Tibial nerve (tissue), 4 donors: ENCODE data around the gene LRRC4. TPM values are rescaled to one million over a fixed set of nuclear protein-coding genes. Genes with fewer than 3 reads are reported as not detected.

ENCODE experiments used
- DNase-seq, 2 donors: peaks; one replicate each; pipeline ENCODE4 v3.0.0-alpha.2; 2019; ENCODE audit warnings: low spot score in 2 of 2
- H3K27ac ChIP-seq, 4 donors: fragments of 200-600 bp; sonication (generic) in 3 of 4; one replicate each; pipeline ENCODE4 v1.5.1; 2017 to 2019; ENCODE audit warnings: mild to moderate bottlenecking in 1 of 4
- H3K27me3 ChIP-seq, 2 donors: fragments of 200-600 bp; sonication (generic) in 1 of 2; one replicate each; pipeline versions ENCODE4 v1.5.1 to v1.6.0; 2017 to 2019
- H3K36me3 ChIP-seq, 3 donors: fragments of 200-600 bp; sonication (generic); one replicate each; pipeline ENCODE4 v1.5.1; 2018 to 2019
- H3K4me1 ChIP-seq, 4 donors: fragments of 200-600 bp; sonication (generic) in 3 of 4; one replicate each; pipeline ENCODE4 v1.5.1; 2017 to 2019
- H3K4me3 ChIP-seq, 4 donors: fragments of 200-600 bp; sonication (generic) in 3 of 4; one replicate each; pipeline ENCODE4 v1.5.1; 2017 to 2019; ENCODE audit warnings: mild to moderate bottlenecking in 1 of 4, moderate library complexity in 1 of 4
- H3K9me3 ChIP-seq, 4 donors: fragments of 200-600 bp; sonication (generic) in 3 of 4; one replicate each; pipeline ENCODE4 v1.5.1; 2017 to 2019
- EP300 ChIP-seq, 2 donors: sonication (generic); formaldehyde crosslinking; IDR thresholded peaks; one replicate each; pipeline ENCODE4 v1.6.1; 2017; ENCODE audit warnings: antibody characterized with exemption in 2 of 2, mild to moderate bottlenecking in 1 of 2
- POLR2A ChIP-seq, 2 donors: fragments of 450-650 bp; IDR thresholded peaks; one replicate each; pipeline ENCODE4 v1.6.1; 2017; ENCODE audit warnings: antibody characterized with exemption in 2 of 2, mild to moderate bottlenecking in 2 of 2, moderate library complexity in 2 of 2
- WGBS, 2 donors: methylation state at CpG; one replicate each; pipeline ENCODE4 v1.1.5; 2018; 5-methylcytosine and 5-hydroxymethylcytosine counted together
- total RNA-seq, 4 donors: library from RNA; depleted of rRNA; stranded (reverse); fragments of >200 nt; gene quantifications; one replicate each; pipeline ENCODE4 v1.1.0, GENCODE V29; 2016
- TF ChIP-seq, protein P1 (sequence below), 5 experiments: fragments of 200-600 bp in 3 of 5; fragments of 450-650 bp in 2 of 5; sonication (generic) in 3 of 5; IDR thresholded peaks; one replicate each; pipeline ENCODE4 v1.5.1; 2016 to 2019; ENCODE audit warnings: antibody characterized with exemption in 5 of 5, mild to moderate bottlenecking in 3 of 5, moderate library complexity in 2 of 5

LRRC4 gene
- total RNA-seq, 4 donors from 2014 or later = 2.2 to 2.4 (median 2.3) TPM

DNA sequence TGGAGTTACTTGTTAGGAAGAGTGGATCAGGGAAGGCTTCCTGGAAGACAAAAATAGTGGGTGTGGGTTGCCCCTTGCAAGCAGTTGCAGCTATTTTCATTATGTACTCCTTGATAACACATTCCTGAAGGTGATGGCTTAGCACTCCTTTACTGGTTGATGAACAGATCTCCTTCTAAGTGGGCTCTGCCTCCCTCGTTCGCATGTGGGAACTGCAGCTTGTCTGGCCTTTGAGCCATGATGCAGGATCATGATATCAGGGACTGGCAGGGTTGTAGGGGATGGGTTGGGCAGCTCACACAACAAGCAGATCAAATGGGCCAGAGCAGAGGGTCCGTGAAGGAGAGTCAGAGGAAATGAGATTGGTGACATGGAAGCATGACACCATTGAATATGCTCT is 28.8 kb upstream of the LRRC4 start:
- DNase-seq = no peak
- H3K27ac ChIP-seq = no peak overlapping the region
- no peaks in the 10 kb centered on the region for H3K27me3 ChIP-seq
- no peak overlapping the region for H3K4me3 ChIP-seq
- no peak for TF ChIP-seq POLR2A (IDR thresholded peaks at IDR 0.05)
- TF ChIP-seq, protein P1, sequence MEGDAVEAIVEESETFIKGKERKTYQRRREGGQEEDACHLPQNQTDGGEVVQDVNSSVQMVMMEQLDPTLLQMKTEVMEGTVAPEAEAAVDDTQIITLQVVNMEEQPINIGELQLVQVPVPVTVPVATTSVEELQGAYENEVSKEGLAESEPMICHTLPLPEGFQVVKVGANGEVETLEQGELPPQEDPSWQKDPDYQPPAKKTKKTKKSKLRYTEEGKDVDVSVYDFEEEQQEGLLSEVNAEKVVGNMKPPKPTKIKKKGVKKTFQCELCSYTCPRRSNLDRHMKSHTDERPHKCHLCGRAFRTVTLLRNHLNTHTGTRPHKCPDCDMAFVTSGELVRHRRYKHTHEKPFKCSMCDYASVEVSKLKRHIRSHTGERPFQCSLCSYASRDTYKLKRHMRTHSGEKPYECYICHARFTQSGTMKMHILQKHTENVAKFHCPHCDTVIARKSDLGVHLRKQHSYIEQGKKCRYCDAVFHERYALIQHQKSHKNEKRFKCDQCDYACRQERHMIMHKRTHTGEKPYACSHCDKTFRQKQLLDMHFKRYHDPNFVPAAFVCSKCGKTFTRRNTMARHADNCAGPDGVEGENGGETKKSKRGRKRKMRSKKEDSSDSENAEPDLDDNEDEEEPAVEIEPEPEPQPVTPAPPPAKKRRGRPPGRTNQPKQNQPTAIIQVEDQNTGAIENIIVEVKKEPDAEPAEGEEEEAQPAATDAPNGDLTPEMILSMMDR (IDR thresholded peaks at IDR 0.05) = no peak
- TF ChIP-seq EP300 (IDR thresholded peaks at IDR 0.05) = no peak
- 78 to 80% methylated on average over 3 of the region's 3 CpGs for WGBS, 2 donors
- no peaks in the 10 kb centered on the region for H3K36me3 ChIP-seq
- no peaks in the 10 kb centered on the region for H3K4me1 ChIP-seq
- H3K9me3 ChIP-seq = no peaks in the 10 kb centered on the region

DNA sequence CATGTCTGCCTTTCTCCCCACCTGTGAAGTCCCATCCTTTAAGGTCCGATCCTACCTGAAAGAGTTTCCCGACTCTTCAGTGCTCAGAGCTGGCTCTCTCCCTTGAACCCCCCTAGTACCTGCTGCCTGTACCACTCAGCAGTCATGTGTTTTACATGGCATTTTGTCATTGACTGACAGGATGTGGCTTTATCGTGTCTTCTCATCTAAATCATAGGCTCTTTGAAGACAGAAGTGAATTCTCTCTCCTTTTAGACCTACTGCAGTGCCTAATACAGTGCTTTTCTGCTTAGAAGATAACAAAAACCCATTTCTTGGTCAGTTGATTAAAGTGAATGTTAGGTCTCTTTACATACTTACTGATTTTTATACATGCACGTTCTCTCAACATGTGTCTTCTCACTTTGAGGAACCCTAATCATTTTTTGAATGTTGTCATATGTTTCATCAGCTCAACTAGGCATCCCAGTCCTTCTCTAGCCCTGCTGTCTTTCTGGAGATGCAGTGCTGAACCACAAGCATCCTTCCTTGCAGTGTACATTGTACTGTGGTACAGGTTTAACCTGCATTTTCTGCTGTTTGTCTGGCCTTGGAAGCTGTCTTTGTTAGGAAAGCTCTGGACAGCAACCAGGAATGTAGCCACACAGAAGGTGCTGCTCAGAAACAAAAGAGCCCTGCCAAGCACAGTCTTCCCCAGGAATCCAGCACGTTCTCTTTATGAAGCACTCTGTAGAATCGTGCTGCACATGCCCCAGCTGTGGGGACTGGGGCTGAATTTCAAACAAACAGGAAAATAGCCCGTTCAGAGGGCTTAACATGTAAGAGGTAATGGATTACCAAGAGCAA is 28.1 kb upstream of the LRRC4 start:
- Histone ChIP-seq H3K36me3 (no peaks in the 10 kb centered on the region), H3K4me1 (no peaks in the 10 kb centered on the region), H3K27ac (no peak overlapping the region), H3K9me3 (no peaks in the 10 kb centered on the region), H3K4me3 (no peak overlapping the region), H3K27me3 (no peaks in the 10 kb centered on the region)
- WGBS, 2 donors = 84 to 89% methylated on average over 7 of the region's 7 CpGs
- TF ChIP-seq POLR2A (IDR thresholded peaks at IDR 0.05) (no peak), EP300 (IDR thresholded peaks at IDR 0.05) (no peak)
- TF ChIP-seq, protein P1 (IDR thresholded peaks at IDR 0.05) = no peak
- DNase-seq = no peak

DNA sequence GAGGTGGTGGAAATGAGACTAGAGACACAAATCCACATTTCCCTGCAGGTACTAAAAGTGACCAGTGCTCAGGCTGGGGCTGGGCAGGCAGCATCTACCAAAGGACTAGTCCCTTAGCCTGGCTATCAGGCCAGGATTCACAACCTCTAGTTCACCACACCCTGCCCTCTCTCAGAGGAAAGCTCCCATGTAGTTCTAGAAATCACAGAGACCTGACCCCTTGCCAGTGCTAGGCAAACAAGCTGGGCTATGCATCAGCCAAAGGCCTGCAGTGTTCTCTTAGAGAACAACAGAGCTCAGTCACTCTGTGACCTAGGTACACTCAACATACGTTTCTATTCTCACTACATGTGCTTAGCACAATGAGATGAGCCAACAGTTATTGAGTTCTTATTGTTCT is 26.7 kb upstream of the LRRC4 start:
- no peak for DNase-seq
- Histone ChIP-seq H3K27ac (no peak overlapping the region), H3K27me3 (no peaks in the 10 kb centered on the region), H3K4me1 (no peaks in the 10 kb centered on the region), H3K36me3 (no peaks in the 10 kb centered on the region), H3K9me3 (no peaks in the 10 kb centered on the region), H3K4me3 (no peak overlapping the region)
- TF ChIP-seq POLR2A (IDR thresholded peaks at IDR 0.05) (no peak), EP300 (IDR thresholded peaks at IDR 0.05) (no peak)
- TF ChIP-seq, protein P1 (IDR thresholded peaks at IDR 0.05) = no peak
- 20 to 43% methylated on average over 1 of the region's 1 CpG for WGBS, 2 donors

DNA sequence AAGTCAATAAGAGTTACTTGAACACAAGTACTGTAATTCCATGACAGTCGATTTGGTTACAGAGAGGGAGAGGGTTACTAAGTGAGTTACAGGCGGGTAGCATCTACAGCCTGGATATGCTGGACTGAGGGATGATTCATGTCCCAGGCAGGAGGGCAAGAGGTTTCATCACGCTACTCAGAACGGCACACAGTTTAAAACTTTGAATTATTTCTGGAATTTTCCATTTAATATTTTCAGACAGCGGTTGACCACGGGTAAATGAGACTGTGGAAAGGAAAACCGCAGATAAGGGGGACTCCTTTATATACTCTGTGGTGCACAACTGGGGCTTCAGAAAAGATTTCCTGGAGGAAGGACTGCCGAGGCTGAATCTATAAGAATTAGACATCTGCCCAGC is 25.7 kb upstream of the LRRC4 start:
- Histone ChIP-seq H3K27me3 (no peaks in the 10 kb centered on the region), H3K4me1 (no peaks in the 10 kb centered on the region), H3K36me3 (no peaks in the 10 kb centered on the region), H3K27ac (no peak overlapping the region), H3K9me3 (no peaks in the 10 kb centered on the region), H3K4me3 (no peak overlapping the region)
- DNase-seq = no peak
- TF ChIP-seq EP300 (IDR thresholded peaks at IDR 0.05) = no peak
- no peak for TF ChIP-seq POLR2A (IDR thresholded peaks at IDR 0.05)
- TF ChIP-seq, protein P1 (IDR thresholded peaks at IDR 0.05) = no peak
- WGBS, 2 donors = 66 to 69% methylated on average over 8 of the region's 8 CpGs

DNA sequence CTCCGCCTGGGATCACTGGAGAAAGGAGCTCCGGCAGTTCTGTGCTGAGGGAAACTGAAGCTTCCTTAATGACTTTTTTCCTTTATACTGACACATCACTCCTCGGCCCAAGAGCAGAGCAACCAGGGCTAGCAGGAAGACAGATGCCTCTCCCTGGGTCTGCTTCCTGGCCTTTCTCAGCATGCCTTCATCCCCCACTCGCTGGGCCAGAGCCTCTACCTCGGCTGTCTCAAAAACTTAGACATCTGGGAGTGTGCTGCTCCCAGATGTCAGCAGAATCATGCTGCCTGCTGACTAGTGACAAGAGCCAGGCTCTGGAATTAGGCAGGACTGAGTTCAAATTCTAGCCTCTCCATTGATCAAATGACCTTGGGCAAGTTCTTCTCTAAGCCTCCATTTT is 24.4 kb upstream of the LRRC4 start:
- no peaks in the 10 kb centered on the region for H3K36me3 ChIP-seq
- no peak overlapping the region for H3K4me3 ChIP-seq
- TF ChIP-seq POLR2A (IDR thresholded peaks at IDR 0.05) (no peak), EP300 (IDR thresholded peaks at IDR 0.05) (no peak)
- TF ChIP-seq, protein P1 (IDR thresholded peaks at IDR 0.05) = no peak
- no peaks in the 10 kb centered on the region for H3K27me3 ChIP-seq
- no peak for DNase-seq
- 73 to 83% methylated on average over 5 of the region's 5 CpGs for WGBS, 2 donors
- no peaks in the 10 kb centered on the region for H3K9me3 ChIP-seq
- no peak overlapping the region for H3K27ac ChIP-seq
- H3K4me1 ChIP-seq = no peaks in the 10 kb centered on the region
